GM23338 (cell line): ENCODE results near the gene NDUFB2. TPM values are rescaled to one million over a fixed set of nuclear protein-coding genes. Genes with fewer than 3 reads are reported as not detected.

Source experiments
- ATAC-seq: fragments of 200-7000 bp; cut with Tn5 transposase; 3 replicates; pipeline ENCODE4 v1.9.1; 2020
- DNase-seq: peaks from one replicate; pipeline ENCODE4 v3.0.0-alpha.2; 2015; ENCODE audit warnings: low spot score
- H2AFZ ChIP-seq: fragments of 200-600 bp; sonication (generic); 2 replicates; pipeline ENCODE4 v1.8.0; 2016; ENCODE audit warnings: antibody characterized with exemption, mild to moderate bottlenecking, moderate library complexity
- H3F3A ChIP-seq: fragments of 200-600 bp; sonication (generic); replicated peaks from 2 replicates; pipeline ENCODE4 v1.8.0; 2017; ENCODE audit warnings: antibody characterized with exemption, mixed run types, low read depth
- H3K27ac ChIP-seq: fragments of 200-600 bp; sonication (generic); 2 replicates; pipeline ENCODE4 v1.6.1; 2016; ENCODE audit warnings: low read depth
- H3K27me3 ChIP-seq: fragments of 200-600 bp; sonication (generic); 2 replicates; pipeline ENCODE4 v1.8.0; 2016; ENCODE audit warnings: mild to moderate bottlenecking, mixed run types, moderate library complexity; ENCODE audit not compliant: insufficient read depth
- H3K36me3 ChIP-seq: fragments of 200-600 bp; sonication (generic); 2 replicates; pipeline ENCODE4 v1.8.0; 2016; ENCODE audit warnings: mild to moderate bottlenecking; ENCODE audit not compliant: insufficient read depth
- H3K4me1 ChIP-seq: fragments of 200-600 bp; sonication (generic); 2 replicates; pipeline ENCODE4 v1.8.0; 2016; ENCODE audit warnings: mild to moderate bottlenecking, moderate library complexity; ENCODE audit not compliant: insufficient read depth
- H3K4me2 ChIP-seq: fragments of 200-600 bp; sonication (generic); 2 replicates; pipeline ENCODE4 v1.7.1; 2017; ENCODE audit warnings: mixed run types
- H3K4me3 ChIP-seq: fragments of 200-600 bp; sonication (generic); 2 replicates; pipeline ENCODE4 v1.6.1; 2016; ENCODE audit warnings: mixed run types
- H3K79me2 ChIP-seq: fragments of 200-600 bp; sonication (generic); replicated peaks from 2 replicates; pipeline ENCODE4 v1.8.0; 2017; ENCODE audit warnings: mild to moderate bottlenecking; ENCODE audit not compliant: insufficient read depth
- H3K9me2 ChIP-seq: fragments of 200-600 bp; sonication (generic); 2 replicates; pipeline ENCODE4 v1.8.0; 2017; ENCODE audit not compliant: insufficient read depth
- H4K20me1 ChIP-seq: fragments of 200-600 bp; sonication (generic); replicated peaks from 2 replicates; pipeline ENCODE4 v1.8.0; 2017; ENCODE audit warnings: mild to moderate bottlenecking; ENCODE audit not compliant: insufficient read depth
- H3K27ac Mint-ChIP-seq: 2 replicates; pipeline ENCODE4 v1.8.0; 2020; ENCODE audit warnings: inconsistent platforms, mild to moderate bottlenecking, moderate library complexity, mixed read lengths
- H3K27me3 Mint-ChIP-seq: 3 replicates; pipeline ENCODE4 v1.8.0; 2022; ENCODE audit warnings: low read depth, mild to moderate bottlenecking, moderate library complexity, mixed read lengths, inconsistent platforms; ENCODE audit not compliant: insufficient read depth, poor library complexity
- H3K36me3 Mint-ChIP-seq: 3 replicates; pipeline ENCODE4 v1.8.0; 2021; ENCODE audit warnings: low read depth, mild to moderate bottlenecking, inconsistent platforms, moderate library complexity, mixed read lengths
- H3K4me1 Mint-ChIP-seq: 3 replicates; pipeline ENCODE4 v1.8.0; 2020; ENCODE audit warnings: mild to moderate bottlenecking, inconsistent platforms, mixed read lengths
- H3K4me3 Mint-ChIP-seq: 3 replicates; pipeline ENCODE4 v1.8.0; 2021; ENCODE audit warnings: moderate library complexity, mild to moderate bottlenecking, inconsistent platforms, mixed read lengths
- H3K9me3 Mint-ChIP-seq: 3 replicates; pipeline ENCODE4 v1.8.0; 2020; ENCODE audit warnings: moderate library complexity, mild to moderate bottlenecking, inconsistent platforms, mixed read lengths
- CREB1 ChIP-seq: fragments of 250-450 bp; sonication (Bioruptor Pico); IDR thresholded peaks from 2 replicates; pipeline ENCODE4 v1.5.0; 2020; ENCODE audit warnings: low read depth, mild to moderate bottlenecking, moderate library complexity
- EZH2 ChIP-seq: fragments of 200-600 bp; sonication (generic); IDR thresholded peaks from one replicate; pipeline ENCODE4 v1.8.0; 2017; ENCODE audit warnings: antibody characterized with exemption, mild to moderate bottlenecking, low read depth; ENCODE audit not compliant: unreplicated experiment
- NANOG ChIP-seq: IDR thresholded peaks from 2 replicates; pipeline ENCODE4 v1.6.1; 2016; ENCODE audit warnings: antibody characterized with exemption, borderline replicate concordance
- POLR2AphosphoS5 ChIP-seq: IDR thresholded peaks from 2 replicates; pipeline ENCODE4 v1.6.1; 2016; ENCODE audit warnings: antibody characterized with exemption, low read depth
- STAT1 ChIP-seq: IDR thresholded peaks from one replicate; pipeline ENCODE4 v1.6.1; 2016; ENCODE audit warnings: antibody characterized with exemption; ENCODE audit not compliant: unreplicated experiment
- ZNF114 ChIP-seq: fragments of 250-450 bp; sonication (Bioruptor Pico); IDR thresholded peaks from 2 replicates; pipeline ENCODE4 v1.5.0; 2020; ENCODE audit warnings: mild to moderate bottlenecking, moderate library complexity
- ZNF331 ChIP-seq: fragments of 250-450 bp; sonication (Bioruptor Pico); IDR thresholded peaks from 2 replicates; pipeline ENCODE4 v1.5.0; 2020; ENCODE audit warnings: low read depth, mild to moderate bottlenecking, moderate library complexity
- polyA plus RNA-seq: library from polyadenylated mRNA; unstranded; fragments of >200 nt; fragmentation: Nextera tagmentation; extraction: Ambion mirVana; gene quantifications from 2 replicates; pipeline ENCODE4 v1.2.1, GENCODE V29; 2016
- total RNA-seq: library from RNA; depleted of rRNA; stranded (reverse); fragments of >200 nt; shearing (Covaris generic); gene quantifications from 2 replicates; pipeline ENCODE4 v1.2.3, GENCODE V29; 2014
- TF ChIP-seq, protein P1 (sequence below): IDR thresholded peaks from 2 replicates; pipeline ENCODE4 v1.6.1; 2016; ENCODE audit warnings: antibody characterized with exemption
- TF ChIP-seq, protein P2 (sequence below): fragments of 250-450 bp; sonication (Bioruptor Pico); IDR thresholded peaks from 2 replicates; pipeline ENCODE4 v1.5.0; 2020; ENCODE audit warnings: mild to moderate bottlenecking, moderate library complexity

The NDUFB2 gene
- total and polyA plus RNA-seq, 2 experiments from 2014 or later = 306 to 382 TPM

DNA sequence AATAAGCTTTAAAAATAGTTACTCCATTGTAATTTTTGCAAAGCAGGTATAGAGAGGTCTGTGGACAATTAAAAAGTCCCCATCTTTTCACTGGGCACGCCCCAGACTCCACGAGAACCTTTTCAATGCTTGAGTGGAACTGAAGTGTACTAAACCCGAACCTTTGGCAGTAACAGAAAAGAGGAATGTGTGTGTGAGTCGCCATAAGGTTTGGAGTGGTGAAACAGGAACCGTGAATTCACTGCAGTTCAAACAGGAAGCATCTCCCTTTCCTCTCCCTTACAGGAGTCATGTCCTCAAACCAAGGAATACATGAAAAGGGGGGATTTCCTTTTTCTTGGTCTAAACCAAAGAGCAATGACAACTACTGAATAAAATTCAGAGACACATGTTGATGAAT lies 23.2 kb downstream of the NDUFB2 start:
- no peak overlapping the region for H3K4me3 ChIP-seq
- no peaks in the 10 kb centered on the region for H3K36me3 ChIP-seq

More for the DNA sequence above, 23.2 kb downstream of the NDUFB2 start:
- Histone ChIP-seq H3K9me2 (no peaks in the 10 kb centered on the region), H3K4me2 (no peak overlapping the region), H3K27me3 (no peaks in the 10 kb centered on the region), H3K27ac (no peak overlapping the region), H3F3A (no peaks in the 10 kb centered on the region), H2AFZ (no peak overlapping the region), H3K79me2 (no peaks in the 10 kb centered on the region), H4K20me1 (no peaks in the 10 kb centered on the region), H3K4me1 (no peaks in the 10 kb centered on the region)
- TF ChIP-seq EZH2 = no peak
- TF ChIP-seq, protein P1, sequence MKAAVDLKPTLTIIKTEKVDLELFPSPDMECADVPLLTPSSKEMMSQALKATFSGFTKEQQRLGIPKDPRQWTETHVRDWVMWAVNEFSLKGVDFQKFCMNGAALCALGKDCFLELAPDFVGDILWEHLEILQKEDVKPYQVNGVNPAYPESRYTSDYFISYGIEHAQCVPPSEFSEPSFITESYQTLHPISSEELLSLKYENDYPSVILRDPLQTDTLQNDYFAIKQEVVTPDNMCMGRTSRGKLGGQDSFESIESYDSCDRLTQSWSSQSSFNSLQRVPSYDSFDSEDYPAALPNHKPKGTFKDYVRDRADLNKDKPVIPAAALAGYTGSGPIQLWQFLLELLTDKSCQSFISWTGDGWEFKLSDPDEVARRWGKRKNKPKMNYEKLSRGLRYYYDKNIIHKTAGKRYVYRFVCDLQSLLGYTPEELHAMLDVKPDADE = no peak
- no peak for TF ChIP-seq ZNF331 (CRISPR knock-in tag)
- TF ChIP-seq NANOG = no peak
- TF ChIP-seq CREB1 (CRISPR knock-in tag) = no peak
- no peak for TF ChIP-seq ZNF114
- TF ChIP-seq, protein P2, sequence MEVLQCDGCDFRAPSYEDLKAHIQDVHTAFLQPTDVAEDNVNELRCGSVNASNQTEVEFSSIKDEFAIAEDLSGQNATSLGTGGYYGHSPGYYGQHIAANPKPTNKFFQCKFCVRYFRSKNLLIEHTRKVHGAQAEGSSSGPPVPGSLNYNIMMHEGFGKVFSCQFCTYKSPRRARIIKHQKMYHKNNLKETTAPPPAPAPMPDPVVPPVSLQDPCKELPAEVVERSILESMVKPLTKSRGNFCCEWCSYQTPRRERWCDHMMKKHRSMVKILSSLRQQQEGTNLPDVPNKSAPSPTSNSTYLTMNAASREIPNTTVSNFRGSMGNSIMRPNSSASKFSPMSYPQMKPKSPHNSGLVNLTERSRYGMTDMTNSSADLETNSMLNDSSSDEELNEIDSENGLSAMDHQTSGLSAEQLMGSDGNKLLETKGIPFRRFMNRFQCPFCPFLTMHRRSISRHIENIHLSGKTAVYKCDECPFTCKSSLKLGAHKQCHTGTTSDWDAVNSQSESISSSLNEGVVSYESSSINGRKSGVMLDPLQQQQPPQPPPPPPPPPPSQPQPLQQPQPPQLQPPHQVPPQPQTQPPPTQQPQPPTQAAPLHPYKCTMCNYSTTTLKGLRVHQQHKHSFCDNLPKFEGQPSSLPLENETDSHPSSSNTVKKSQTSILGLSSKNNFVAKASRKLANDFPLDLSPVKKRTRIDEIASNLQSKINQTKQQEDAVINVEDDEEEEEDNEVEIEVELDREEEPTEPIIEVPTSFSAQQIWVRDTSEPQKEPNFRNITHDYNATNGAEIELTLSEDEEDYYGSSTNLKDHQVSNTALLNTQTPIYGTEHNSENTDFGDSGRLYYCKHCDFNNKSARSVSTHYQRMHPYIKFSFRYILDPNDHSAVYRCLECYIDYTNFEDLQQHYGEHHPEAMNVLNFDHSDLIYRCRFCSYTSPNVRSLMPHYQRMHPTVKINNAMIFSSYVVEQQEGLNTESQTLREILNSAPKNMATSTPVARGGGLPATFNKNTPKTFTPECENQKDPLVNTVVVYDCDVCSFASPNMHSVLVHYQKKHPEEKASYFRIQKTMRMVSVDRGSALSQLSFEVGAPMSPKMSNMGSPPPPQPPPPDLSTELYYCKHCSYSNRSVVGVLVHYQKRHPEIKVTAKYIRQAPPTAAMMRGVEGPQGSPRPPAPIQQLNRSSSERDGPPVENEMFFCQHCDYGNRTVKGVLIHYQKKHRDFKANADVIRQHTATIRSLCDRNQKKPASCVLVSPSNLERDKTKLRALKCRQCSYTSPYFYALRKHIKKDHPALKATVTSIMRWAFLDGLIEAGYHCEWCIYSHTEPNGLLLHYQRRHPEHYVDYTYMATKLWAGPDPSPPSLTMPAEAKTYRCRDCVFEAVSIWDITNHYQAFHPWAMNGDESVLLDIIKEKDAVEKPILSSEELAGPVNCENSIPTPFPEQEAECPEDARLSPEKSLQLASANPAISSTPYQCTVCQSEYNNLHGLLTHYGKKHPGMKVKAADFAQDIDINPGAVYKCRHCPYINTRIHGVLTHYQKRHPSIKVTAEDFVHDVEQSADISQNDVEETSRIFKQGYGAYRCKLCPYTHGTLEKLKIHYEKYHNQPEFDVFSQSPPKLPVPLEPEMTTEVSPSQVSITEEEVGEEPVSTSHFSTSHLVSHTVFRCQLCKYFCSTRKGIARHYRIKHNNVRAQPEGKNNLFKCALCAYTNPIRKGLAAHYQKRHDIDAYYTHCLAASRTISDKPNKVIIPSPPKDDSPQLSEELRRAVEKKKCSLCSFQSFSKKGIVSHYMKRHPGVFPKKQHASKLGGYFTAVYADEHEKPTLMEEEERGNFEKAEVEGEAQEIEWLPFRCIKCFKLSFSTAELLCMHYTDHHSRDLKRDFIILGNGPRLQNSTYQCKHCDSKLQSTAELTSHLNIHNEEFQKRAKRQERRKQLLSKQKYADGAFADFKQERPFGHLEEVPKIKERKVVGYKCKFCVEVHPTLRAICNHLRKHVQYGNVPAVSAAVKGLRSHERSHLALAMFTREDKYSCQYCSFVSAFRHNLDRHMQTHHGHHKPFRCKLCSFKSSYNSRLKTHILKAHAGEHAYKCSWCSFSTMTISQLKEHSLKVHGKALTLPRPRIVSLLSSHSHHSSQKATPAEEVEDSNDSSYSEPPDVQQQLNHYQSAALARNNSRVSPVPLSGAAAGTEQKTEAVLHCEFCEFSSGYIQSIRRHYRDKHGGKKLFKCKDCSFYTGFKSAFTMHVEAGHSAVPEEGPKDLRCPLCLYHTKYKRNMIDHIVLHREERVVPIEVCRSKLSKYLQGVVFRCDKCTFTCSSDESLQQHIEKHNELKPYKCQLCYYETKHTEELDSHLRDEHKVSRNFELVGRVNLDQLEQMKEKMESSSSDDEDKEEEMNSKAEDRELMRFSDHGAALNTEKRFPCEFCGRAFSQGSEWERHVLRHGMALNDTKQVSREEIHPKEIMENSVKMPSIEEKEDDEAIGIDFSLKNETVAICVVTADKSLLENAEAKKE (CRISPR knock-in tag) = no peak
- TF ChIP-seq POLR2AphosphoS5 = no peak
- TF ChIP-seq STAT1 = no peak
- ATAC-seq (no peak), DNase-seq (no peak)
- Mint-ChIP-seq H3K9me3 (peaks cover 4% of the 10 kb centered on the region; the same call in 2 of the 3 replicates), H3K27me3 (peaks cover 6% of the 10 kb centered on the region), H3K4me3 (no peak overlapping the region), H3K4me1 (no peaks in the 10 kb centered on the region), H3K36me3 (peaks cover 7% of the 10 kb centered on the region), H3K27ac (no peak overlapping the region)
